ENCODE measurements around the gene ENTREP3.
A peak's percentile ranks its signal among the peaks of the same experiment; 100 is the strongest.
"Not testable (repeated sequence)": the region's sequence is repeated elsewhere in the genome, so short reads cannot be mapped to it uniquely, and the experiment has no call there.

Gene ENTREP3

GRCh38 chr1:155227261-155228095 lies 27.8 kb downstream of the ENTREP3 start:
- Mint-ChIP-seq H3K27me3 (no peaks in the 10 kb centered on the region), H3K27ac (peak overlapping the region; percentile 89), H3K4me1 (ENCODE audit: low read depth) (peaks cover 46% of the 10 kb centered on the region), H3K4me3 (peak overlapping the region; percentile 83), H3K9me3 (no peaks in the 10 kb centered on the region), H3K36me3 (ENCODE audit: low read depth) (peaks cover 10% of the 10 kb centered on the region)

GRCh38 chr1:155226910-155227260 lies 28.4 kb downstream of the ENTREP3 start:
- Mint-ChIP-seq H3K36me3 (ENCODE audit: low read depth) (peaks cover 10% of the 10 kb centered on the region), H3K9me3 (no peaks in the 10 kb centered on the region), H3K4me1 (ENCODE audit: low read depth) (peaks cover 46% of the 10 kb centered on the region), H3K27me3 (no peaks in the 10 kb centered on the region), H3K4me3 (peak overlapping the region; percentile 83), H3K27ac (peak overlapping the region; percentile 89)

DNA sequence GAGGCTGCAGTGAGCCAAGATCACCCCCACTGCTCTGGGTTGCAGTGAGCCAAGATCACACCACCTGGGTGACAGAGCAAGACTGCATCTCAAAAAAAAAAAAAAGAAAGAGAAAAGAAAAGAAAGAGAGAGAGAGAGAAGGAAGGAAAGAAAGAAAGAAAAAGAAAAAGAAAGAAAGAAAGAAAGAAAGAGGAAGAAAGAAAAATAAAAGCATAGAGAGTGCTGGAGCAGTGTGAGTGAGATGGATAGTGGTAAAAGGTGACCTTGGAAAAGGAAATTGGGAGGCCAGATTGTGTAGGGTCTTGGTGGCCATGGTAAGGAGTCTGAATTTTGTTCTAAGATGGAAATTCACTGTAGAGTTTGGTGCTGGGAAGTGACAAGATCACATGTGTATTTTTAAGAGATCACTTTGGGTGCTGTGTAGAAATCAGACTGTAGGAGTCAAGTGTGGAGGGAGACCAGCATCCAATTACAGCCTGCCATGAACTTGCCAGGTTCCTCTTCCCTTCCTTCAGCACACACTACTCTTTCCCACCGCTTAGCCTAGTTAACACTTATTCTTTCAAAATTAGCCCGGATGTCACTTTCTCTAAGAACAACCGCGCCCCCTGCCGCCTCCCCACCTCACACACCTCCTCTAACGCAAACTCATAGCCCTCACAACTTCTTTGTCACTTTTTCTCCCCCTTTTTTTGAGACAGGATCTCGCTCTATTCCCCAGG lies 28.9 kb downstream of the ENTREP3 start:
- peak overlapping the region; percentile 83 for H3K4me3 Mint-ChIP-seq
- H3K36me3 Mint-ChIP-seq (ENCODE audit: low read depth), result peaks cover 10% of the 10 kb centered on the region
- peaks cover 46% of the 10 kb centered on the region for H3K4me1 Mint-ChIP-seq (ENCODE audit: low read depth)
- H3K27ac Mint-ChIP-seq, result peak overlapping the region; percentile 89
- no peaks in the 10 kb centered on the region for H3K27me3 Mint-ChIP-seq
- no peaks in the 10 kb centered on the region for H3K9me3 Mint-ChIP-seq

DNA sequence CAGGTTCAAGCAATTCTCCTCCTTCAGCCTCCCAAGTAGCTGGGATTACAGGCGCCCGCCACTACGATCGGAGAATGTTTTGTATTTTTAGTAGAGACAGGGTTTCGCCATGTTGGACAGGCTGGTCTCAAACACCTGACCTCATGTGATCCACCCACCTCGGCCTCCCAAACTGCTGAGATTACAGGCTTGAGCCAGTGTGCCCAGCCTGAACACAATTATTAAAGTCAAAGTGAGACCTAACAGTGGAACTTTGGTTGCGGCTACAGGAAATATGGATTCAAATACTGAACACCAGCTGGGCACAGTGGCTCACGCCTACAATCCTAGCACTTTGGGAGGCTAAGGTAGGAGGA lies 29.9 kb downstream of the ENTREP3 start:
- Mint-ChIP-seq H3K4me3 (peak overlapping the region; percentile 83), H3K27ac (peak overlapping the region; percentile 89), H3K4me1 (ENCODE audit: low read depth) (peaks cover 46% of the 10 kb centered on the region), H3K36me3 (ENCODE audit: low read depth) (peaks cover 10% of the 10 kb centered on the region)
- H3K9me3 Mint-ChIP-seq, H3K27me3 Mint-ChIP-seq: not testable (repeated sequence)

DNA sequence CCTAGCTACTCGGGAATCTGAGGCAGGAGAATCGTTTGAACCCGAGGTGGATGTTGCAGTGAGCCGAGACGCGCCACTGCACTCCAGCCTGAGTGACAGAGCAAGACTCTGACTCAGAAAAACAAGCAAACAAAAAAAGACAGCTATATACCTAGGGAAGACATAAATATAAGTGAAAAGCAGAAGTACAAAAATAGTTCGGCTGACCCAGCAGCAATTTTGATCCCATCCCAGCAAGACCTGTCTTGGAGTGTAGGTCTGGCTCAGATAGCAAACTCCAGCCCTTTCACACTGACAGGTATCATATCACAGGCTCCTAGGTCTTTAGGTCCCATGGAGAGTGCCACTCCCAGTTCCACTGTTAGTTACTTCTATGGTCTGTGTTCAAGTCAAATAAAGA lies 32.2 kb downstream of the ENTREP3 start:
- H3K27me3 Mint-ChIP-seq, result no peaks in the 10 kb centered on the region
- H3K9me3 Mint-ChIP-seq, result no peaks in the 10 kb centered on the region
- H3K4me3 Mint-ChIP-seq, result no peak overlapping the region
- no peak overlapping the region for H3K27ac Mint-ChIP-seq
- H3K4me1 Mint-ChIP-seq (ENCODE audit: low read depth), result peaks cover 53% of the 10 kb centered on the region
- peaks cover 10% of the 10 kb centered on the region for H3K36me3 Mint-ChIP-seq (ENCODE audit: low read depth)

DNA sequence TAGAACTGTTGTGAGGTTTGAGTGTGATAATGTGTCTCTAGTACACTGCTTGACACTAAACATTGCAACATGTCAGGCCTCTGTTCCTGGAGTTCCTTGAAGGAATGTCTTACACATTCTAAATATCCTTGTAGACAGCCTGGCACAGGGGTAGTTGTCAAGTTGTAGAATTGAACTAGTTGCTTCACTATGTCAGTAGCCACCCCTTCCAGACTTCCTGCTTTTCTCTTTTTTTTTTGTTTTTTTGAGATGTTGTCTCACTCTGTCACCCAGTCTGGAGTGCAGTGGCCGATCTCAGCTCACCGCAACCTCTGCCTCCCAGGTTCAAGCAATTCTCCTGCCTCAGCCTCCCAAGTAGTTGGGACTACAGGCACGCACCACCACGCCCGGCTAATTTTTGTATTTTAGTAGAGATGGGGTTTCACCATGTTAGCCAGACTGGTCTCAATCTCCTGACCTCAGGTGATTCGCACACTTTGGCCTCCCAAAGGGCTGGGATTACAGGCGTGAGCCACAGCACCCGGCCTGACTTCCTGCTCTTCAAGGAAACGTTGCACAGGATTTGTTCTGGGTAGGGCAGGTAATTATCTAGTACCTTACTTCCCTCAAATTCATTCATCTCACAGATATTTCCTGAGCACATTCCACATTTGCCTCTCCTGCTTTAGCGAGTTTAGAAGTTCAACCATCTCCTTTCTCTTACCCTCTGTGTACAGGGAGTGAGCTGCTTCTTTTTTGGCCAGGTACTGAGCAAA lies 34.9 kb downstream of the ENTREP3 start:
- H3K4me1 Mint-ChIP-seq (ENCODE audit: low read depth), result peaks cover 32% of the 10 kb centered on the region
- H3K27ac Mint-ChIP-seq, result not testable (repeated sequence)

GRCh38 chr1:155219592-155220031 lies 35.7 kb downstream of the ENTREP3 start:
- no peak overlapping the region for H3K27ac Mint-ChIP-seq
- no peaks in the 10 kb centered on the region for H3K27me3 Mint-ChIP-seq
- no peaks in the 10 kb centered on the region for H3K9me3 Mint-ChIP-seq
- H3K36me3 Mint-ChIP-seq (ENCODE audit: low read depth), result peaks cover 11% of the 10 kb centered on the region
- peaks cover 24% of the 10 kb centered on the region for H3K4me1 Mint-ChIP-seq (ENCODE audit: low read depth)
- H3K4me3 Mint-ChIP-seq, result no peak overlapping the region

More for the DNA sequence above, 34.9 kb downstream of the ENTREP3 start:
- peaks cover 10% of the 10 kb centered on the region for H3K36me3 Mint-ChIP-seq (ENCODE audit: low read depth)
- H3K9me3 Mint-ChIP-seq, H3K27me3 Mint-ChIP-seq, H3K4me3 Mint-ChIP-seq: not testable (repeated sequence)

GRCh38 chr1:155218854-155219591 lies 36.3 kb downstream of the ENTREP3 start:
- H3K27me3 Mint-ChIP-seq, result no peaks in the 10 kb centered on the region
- H3K9me3 Mint-ChIP-seq, result no peaks in the 10 kb centered on the region
- peaks cover 20% of the 10 kb centered on the region for H3K4me1 Mint-ChIP-seq (ENCODE audit: low read depth)
- H3K4me3 Mint-ChIP-seq, result no peak overlapping the region
- H3K36me3 Mint-ChIP-seq (ENCODE audit: low read depth), result peaks cover 7% of the 10 kb centered on the region
- H3K27ac Mint-ChIP-seq, result no peak overlapping the region

- not testable (repeated sequence) for H3K36me3 Mint-ChIP-seq (ENCODE audit: low read depth); H3K4me3 Mint-ChIP-seq; H3K27me3 Mint-ChIP-seq; H3K9me3 Mint-ChIP-seq; H3K27ac Mint-ChIP-seq
- peaks cover 20% of the 10 kb centered on the region for H3K4me1 Mint-ChIP-seq (ENCODE audit: low read depth)
Measured at GRCh38 chr1:155214702-155215101, 40.6 kb downstream of the ENTREP3 start.

DNA sequence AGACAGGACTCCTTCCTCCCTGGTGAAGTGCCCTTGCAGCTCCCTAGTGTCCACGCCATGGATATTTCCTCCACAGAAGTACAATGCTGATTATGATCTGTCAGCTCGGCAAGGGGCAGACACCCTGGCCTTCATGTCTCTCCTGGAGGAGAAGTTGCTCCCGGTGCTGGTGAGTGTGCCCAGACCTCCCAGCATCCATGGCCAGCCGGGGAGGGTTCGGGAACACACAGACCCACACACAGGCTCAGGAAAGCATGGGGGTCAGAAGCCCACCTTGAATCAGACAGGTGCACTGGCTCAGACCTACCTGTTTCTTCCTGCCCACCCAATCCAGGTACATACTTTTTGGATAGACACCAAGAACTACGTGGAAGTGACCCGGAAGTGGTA lies 43.2 kb downstream of the ENTREP3 start:
- H3K9me3 Mint-ChIP-seq; H3K27me3 Mint-ChIP-seq; H3K36me3 Mint-ChIP-seq (ENCODE audit: low read depth); H3K27ac Mint-ChIP-seq; H3K4me3 Mint-ChIP-seq: not testable (repeated sequence)
- H3K4me1 Mint-ChIP-seq (ENCODE audit: low read depth), result peaks cover 26% of the 10 kb centered on the region

DNA sequence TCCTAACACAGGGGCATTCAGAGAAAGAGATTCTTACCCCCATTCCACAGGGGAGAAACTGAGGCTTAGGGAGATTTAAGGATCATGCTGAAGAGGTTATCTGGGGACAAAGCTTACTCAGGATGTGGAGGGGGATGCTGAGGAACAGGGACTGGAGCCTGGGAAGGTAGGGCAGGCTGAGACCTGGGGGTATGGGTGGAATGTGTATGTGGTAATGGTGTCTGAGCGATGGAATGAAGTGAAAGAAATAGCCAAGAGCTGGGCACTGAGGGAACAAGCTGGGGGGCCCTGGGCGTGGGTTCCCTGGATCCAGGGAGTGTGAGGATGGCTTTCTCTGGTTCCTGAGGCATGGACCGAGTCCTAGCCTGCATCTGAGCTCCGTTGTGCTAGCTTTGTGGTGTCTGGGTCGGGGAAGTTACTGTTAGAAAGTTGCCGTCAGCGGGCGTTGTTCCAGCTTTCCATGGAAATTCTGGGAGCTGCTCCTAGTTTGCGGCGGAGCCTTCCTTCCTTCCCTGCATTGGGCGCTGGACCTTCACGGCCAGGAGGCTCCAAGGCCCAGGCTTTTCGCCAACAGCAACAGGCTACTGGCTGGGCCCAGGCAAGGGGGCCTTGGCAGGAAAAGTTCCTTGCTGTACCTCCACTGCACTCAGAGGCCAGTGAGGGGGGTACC lies 43.8 kb downstream of the ENTREP3 start:
- H3K4me1 Mint-ChIP-seq (ENCODE audit: low read depth), result peaks cover 30% of the 10 kb centered on the region
- H3K36me3 Mint-ChIP-seq (ENCODE audit: low read depth); H3K9me3 Mint-ChIP-seq; H3K27ac Mint-ChIP-seq; H3K4me3 Mint-ChIP-seq; H3K27me3 Mint-ChIP-seq: not testable (repeated sequence)

- Mint-ChIP-seq H3K4me3 (peak overlapping the region; percentile 89), H3K4me1 (ENCODE audit: low read depth) (peaks cover 30% of the 10 kb centered on the region), H3K9me3 (no peaks in the 10 kb centered on the region), H3K27ac (peak overlapping the region; percentile 93), H3K27me3 (no peaks in the 10 kb centered on the region), H3K36me3 (ENCODE audit: low read depth) (peaks cover 4% of the 10 kb centered on the region)
Measured at GRCh38 chr1:155210314-155211104, 44.8 kb downstream of the ENTREP3 start.

DNA sequence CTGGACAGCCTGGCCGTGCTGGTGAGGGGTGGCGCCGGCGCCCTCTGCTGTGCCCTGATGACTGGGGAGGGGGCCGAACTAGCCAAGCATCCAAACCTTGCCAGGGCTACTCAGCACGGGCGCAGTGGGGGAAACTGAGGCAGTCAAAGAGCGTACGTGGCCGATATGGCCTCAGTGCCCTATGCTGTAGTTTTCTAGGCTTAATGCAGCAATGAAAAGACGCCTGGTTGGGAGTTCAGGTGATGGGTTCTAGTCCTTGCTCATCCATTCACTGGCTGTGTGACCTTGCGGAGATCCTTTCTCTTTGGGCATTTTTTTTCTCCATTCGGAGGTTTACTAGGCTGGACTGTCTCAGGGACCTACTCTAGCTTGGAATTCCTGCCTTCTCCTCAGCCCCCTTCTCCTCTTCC lies 46.0 kb downstream of the ENTREP3 start:
- H3K4me3 Mint-ChIP-seq, result peak overlapping the region; percentile 89
- H3K27ac Mint-ChIP-seq, result peak overlapping the region; percentile 93
- no peaks in the 10 kb centered on the region for H3K36me3 Mint-ChIP-seq (ENCODE audit: low read depth)
- no peaks in the 10 kb centered on the region for H3K27me3 Mint-ChIP-seq
- peaks cover 30% of the 10 kb centered on the region for H3K4me1 Mint-ChIP-seq (ENCODE audit: low read depth)
- no peaks in the 10 kb centered on the region for H3K9me3 Mint-ChIP-seq
